ENCODE results near the gene ALPP.
"Not testable (repeated sequence)": the region's sequence is repeated elsewhere in the genome, so short reads cannot be mapped to it uniquely, and the experiment has no call there.

GRCh38 chr2:232364806-232365594 is 13.6 kb upstream of the ALPP start:
- TF ChIP-seq, protein P1, sequence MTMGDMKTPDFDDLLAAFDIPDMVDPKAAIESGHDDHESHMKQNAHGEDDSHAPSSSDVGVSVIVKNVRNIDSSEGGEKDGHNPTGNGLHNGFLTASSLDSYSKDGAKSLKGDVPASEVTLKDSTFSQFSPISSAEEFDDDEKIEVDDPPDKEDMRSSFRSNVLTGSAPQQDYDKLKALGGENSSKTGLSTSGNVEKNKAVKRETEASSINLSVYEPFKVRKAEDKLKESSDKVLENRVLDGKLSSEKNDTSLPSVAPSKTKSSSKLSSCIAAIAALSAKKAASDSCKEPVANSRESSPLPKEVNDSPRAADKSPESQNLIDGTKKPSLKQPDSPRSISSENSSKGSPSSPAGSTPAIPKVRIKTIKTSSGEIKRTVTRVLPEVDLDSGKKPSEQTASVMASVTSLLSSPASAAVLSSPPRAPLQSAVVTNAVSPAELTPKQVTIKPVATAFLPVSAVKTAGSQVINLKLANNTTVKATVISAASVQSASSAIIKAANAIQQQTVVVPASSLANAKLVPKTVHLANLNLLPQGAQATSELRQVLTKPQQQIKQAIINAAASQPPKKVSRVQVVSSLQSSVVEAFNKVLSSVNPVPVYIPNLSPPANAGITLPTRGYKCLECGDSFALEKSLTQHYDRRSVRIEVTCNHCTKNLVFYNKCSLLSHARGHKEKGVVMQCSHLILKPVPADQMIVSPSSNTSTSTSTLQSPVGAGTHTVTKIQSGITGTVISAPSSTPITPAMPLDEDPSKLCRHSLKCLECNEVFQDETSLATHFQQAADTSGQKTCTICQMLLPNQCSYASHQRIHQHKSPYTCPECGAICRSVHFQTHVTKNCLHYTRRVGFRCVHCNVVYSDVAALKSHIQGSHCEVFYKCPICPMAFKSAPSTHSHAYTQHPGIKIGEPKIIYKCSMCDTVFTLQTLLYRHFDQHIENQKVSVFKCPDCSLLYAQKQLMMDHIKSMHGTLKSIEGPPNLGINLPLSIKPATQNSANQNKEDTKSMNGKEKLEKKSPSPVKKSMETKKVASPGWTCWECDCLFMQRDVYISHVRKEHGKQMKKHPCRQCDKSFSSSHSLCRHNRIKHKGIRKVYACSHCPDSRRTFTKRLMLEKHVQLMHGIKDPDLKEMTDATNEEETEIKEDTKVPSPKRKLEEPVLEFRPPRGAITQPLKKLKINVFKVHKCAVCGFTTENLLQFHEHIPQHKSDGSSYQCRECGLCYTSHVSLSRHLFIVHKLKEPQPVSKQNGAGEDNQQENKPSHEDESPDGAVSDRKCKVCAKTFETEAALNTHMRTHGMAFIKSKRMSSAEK (CRISPR knock-in tag; IDR thresholded peaks at IDR 0.05; ENCODE audit: borderline replicate concordance): not testable (repeated sequence)
- TF ChIP-seq, protein P2, sequence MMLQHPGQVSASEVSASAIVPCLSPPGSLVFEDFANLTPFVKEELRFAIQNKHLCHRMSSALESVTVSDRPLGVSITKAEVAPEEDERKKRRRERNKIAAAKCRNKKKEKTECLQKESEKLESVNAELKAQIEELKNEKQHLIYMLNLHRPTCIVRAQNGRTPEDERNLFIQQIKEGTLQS (CRISPR knock-in tag; conservative IDR thresholded peaks at IDR 0.05): not testable (repeated sequence)
- not testable (repeated sequence) for TF ChIP-seq CTCF (IDR thresholded peaks at IDR 0.05); ZNF232 (CRISPR knock-in tag; IDR thresholded peaks at IDR 0.05); RELA (CRISPR knock-in tag; IDR thresholded peaks at IDR 0.05; ENCODE audit: borderline replicate concordance); NR1H2 (CRISPR knock-in tag; IDR thresholded peaks at IDR 0.05); NR3C1 (CRISPR knock-in tag; conservative IDR thresholded peaks at IDR 0.05; ENCODE audit: low read depth); TCF7 (CRISPR knock-in tag; IDR thresholded peaks at IDR 0.05; ENCODE audit: low read depth); ZNF263 (CRISPR knock-in tag; IDR thresholded peaks at IDR 0.05; ENCODE audit: low read depth); SOX15 (CRISPR knock-in tag; IDR thresholded peaks at IDR 0.05); USF2 (CRISPR knock-in tag; IDR thresholded peaks at IDR 0.05)
